GM21447 (cell line): Measurements from ENCODE around the gene CENPN.

ENCODE experiments used
- ATAC-seq: cut with Tn5 transposase; IDR thresholded peaks from one replicate; pipeline ENCODE4 v1.9.1; 2021; ENCODE audit not compliant: unreplicated experiment

The CENPN gene

GRCh38 chr16:81077076-81077940 is 70.3 kb downstream of the CENPN start, which contains the start of gene C16orf46:
C16orf46 (minus strand) TSS chr16:81077238; CDS start chr16:81063955, 13,283 bp downstream.
- peak; percentile 92 for ATAC-seq

- ATAC-seq = no peak
Measured at GRCh38 chr16:81080233-81080632, 73.2 kb downstream of the CENPN start.

- ATAC-seq = no peak
Measured at GRCh38 chr16:81081014-81081413, 74.0 kb downstream of the CENPN start.
